Fibroblast of skin of abdomen (primary cell): ENCODE data around the gene MED12L.

Source experiments
- DNase-seq: peaks from one replicate; pipeline ENCODE4 v3.0.0-alpha.2; 2013

Gene MED12L

GRCh38 chr3:151299006-151299405 is 213.5 kb downstream of the MED12L start:
- DNase-seq: no peak

- no peak for DNase-seq
Observed at GRCh38 chr3:151300539-151300938, 215.1 kb downstream of the MED12L start.

GRCh38 chr3:151301787-151302186 is 216.3 kb downstream of the MED12L start:
- DNase-seq: peak; percentile 78

- DNase-seq: no peak
Observed at GRCh38 chr3:151303751-151304150, 218.3 kb downstream of the MED12L start.

- DNase-seq: peak; percentile 99
Observed at GRCh38 chr3:151305060-151305774, 219.8 kb downstream of the MED12L start.

GRCh38 chr3:151305775-151306151 is 220.3 kb downstream of the MED12L start:
- no peak for DNase-seq

GRCh38 chr3:151306168-151306810 is 220.8 kb downstream of the MED12L start:
- DNase-seq: no peak

GRCh38 chr3:151307131-151307530 is 221.7 kb downstream of the MED12L start:
- peak; percentile 16 for DNase-seq

GRCh38 chr3:151307583-151308488 is 222.4 kb downstream of the MED12L start:
- no peak for DNase-seq

GRCh38 chr3:151309566-151309965 is 224.1 kb downstream of the MED12L start:
- DNase-seq: no peak

GRCh38 chr3:151312972-151313371 is 227.5 kb downstream of the MED12L start:
- no peak for DNase-seq

- DNase-seq: no peak
Observed at GRCh38 chr3:151314137-151314536, 228.7 kb downstream of the MED12L start.

- no peak for DNase-seq
Observed at GRCh38 chr3:151314593-151314992, 229.1 kb downstream of the MED12L start.

- DNase-seq: peak; percentile 48
Observed at GRCh38 chr3:151315136-151315535, 229.7 kb downstream of the MED12L start.

GRCh38 chr3:151315846-151316245 is 230.4 kb downstream of the MED12L start:
- DNase-seq: no peak

GRCh38 chr3:151316267-151316991 is 231.0 kb downstream of the MED12L start, which contains the start of gene GPR87:
TSS of gene GPR87 (minus strand) at chr3:151316820. CDS start at chr3:151300100, 16,720 bp downstream.
- no peak for DNase-seq

GRCh38 chr3:151318313-151318712 is 232.8 kb downstream of the MED12L start:
- DNase-seq: peak; percentile 79

- DNase-seq: no peak
Observed at GRCh38 chr3:151318991-151319390, 233.5 kb downstream of the MED12L start.

GRCh38 chr3:151319628-151320027 is 234.2 kb downstream of the MED12L start:
- peak; percentile 64 for DNase-seq

GRCh38 chr3:151320131-151320530 is 234.7 kb downstream of the MED12L start:
- no peak for DNase-seq

- no peak for DNase-seq
Observed at GRCh38 chr3:151321526-151321925, 236.1 kb downstream of the MED12L start.

- DNase-seq: no peak
Observed at GRCh38 chr3:151322511-151322910, 237.0 kb downstream of the MED12L start.
